H9 (cell line): ENCODE results near the gene B4GAT1. TPM values are rescaled to one million over a fixed set of nuclear protein-coding genes. Genes with fewer than 3 reads are reported as not detected.

Experiments
- DNase-seq: peaks from one replicate; pipeline ENCODE4 v3.0.0-alpha.2; 2017
- H2AFZ ChIP-seq: one replicate; pipeline ENCODE4 v1.6.1; 2013; ENCODE audit warnings: mild to moderate bottlenecking, low read length, control low read depth, moderate library complexity
- H2AK5ac ChIP-seq: 2 replicates; pipeline ENCODE4 v1.6.1; 2013; ENCODE audit warnings: low read length, control low read depth, mixed read lengths; ENCODE audit not compliant: insufficient read length
- H2BK120ac ChIP-seq: one replicate; pipeline ENCODE4 v1.6.1; 2013; ENCODE audit warnings: low read depth, mild to moderate bottlenecking, low read length, control low read depth, inconsistent platforms; ENCODE audit not compliant: poor library complexity, severe bottlenecking
- H2BK12ac ChIP-seq: 2 replicates; pipeline ENCODE4 v1.6.1; 2013; ENCODE audit warnings: low read length, control low read depth, mixed read lengths, low read depth; ENCODE audit not compliant: insufficient read length
- H2BK15ac ChIP-seq: 2 replicates; pipeline ENCODE4 v1.6.1; 2013; ENCODE audit warnings: low read depth, low read length, control low read depth
- H2BK20ac ChIP-seq: one replicate; pipeline ENCODE4 v1.6.1; 2013; ENCODE audit warnings: low read depth, mild to moderate bottlenecking, low read length, control low read depth, inconsistent platforms; ENCODE audit not compliant: poor library complexity, severe bottlenecking
- H2BK5ac ChIP-seq: 2 replicates; pipeline ENCODE4 v1.6.1; 2013; ENCODE audit warnings: low read length, control low read depth, mixed read lengths; ENCODE audit not compliant: insufficient read length
- H3K14ac ChIP-seq: 2 replicates; pipeline ENCODE4 v1.6.1; 2013; ENCODE audit warnings: low read length, control low read depth; ENCODE audit not compliant: insufficient read depth
- H3K18ac ChIP-seq: 2 replicates; pipeline ENCODE4 v1.6.1; 2013; ENCODE audit warnings: low read depth, mild to moderate bottlenecking, mixed read lengths, low read length, control low read depth; ENCODE audit not compliant: insufficient read length
- H3K23ac ChIP-seq: 2 replicates; pipeline ENCODE4 v1.6.1; 2013; ENCODE audit warnings: low read length, control low read depth, mixed read lengths, low read depth; ENCODE audit not compliant: insufficient read length
- H3K23me2 ChIP-seq: 2 replicates; pipeline ENCODE4 v1.6.1; 2013; ENCODE audit warnings: low read depth, mild to moderate bottlenecking, mixed read lengths, low read length, control low read depth; ENCODE audit not compliant: insufficient read length, poor library complexity, severe bottlenecking
- H3K27ac ChIP-seq: 2 replicates; pipeline ENCODE4 v1.5.1; 2013; ENCODE audit warnings: low read length, control low read depth, mixed read lengths, low read depth; ENCODE audit not compliant: insufficient read length
- H3K27me3 ChIP-seq: 2 replicates; pipeline ENCODE4 v1.6.1; 2013; ENCODE audit warnings: low read length, control low read depth, inconsistent platforms; ENCODE audit not compliant: insufficient read depth
- H3K4ac ChIP-seq: 2 replicates; pipeline ENCODE4 v1.6.1; 2013; ENCODE audit warnings: low read depth, mild to moderate bottlenecking, control low read depth, inconsistent platforms, low read length, moderate library complexity
- H3K4me1 ChIP-seq: 2 replicates; pipeline ENCODE4 v1.6.1; 2013; ENCODE audit warnings: low read length, control low read depth, inconsistent platforms; ENCODE audit not compliant: insufficient read depth
- H3K4me2 ChIP-seq: 2 replicates; pipeline ENCODE4 v1.6.1; 2013; ENCODE audit warnings: low read length, control low read depth, mixed read lengths; ENCODE audit not compliant: insufficient read length, insufficient read depth
- H3K56ac ChIP-seq: 2 replicates; pipeline ENCODE4 v1.6.1; 2013; ENCODE audit warnings: low read depth, mild to moderate bottlenecking, mixed read lengths, low read length, control low read depth; ENCODE audit not compliant: insufficient read length
- H3K79me1 ChIP-seq: 2 replicates; pipeline ENCODE4 v1.6.1; 2013; ENCODE audit warnings: low read depth, mild to moderate bottlenecking, moderate library complexity, low read length, control low read depth, inconsistent platforms; ENCODE audit not compliant: insufficient read depth, poor library complexity, severe bottlenecking
- H3K79me2 ChIP-seq: 2 replicates; pipeline ENCODE4 v1.6.1; 2013; ENCODE audit warnings: low read length, control low read depth, inconsistent platforms; ENCODE audit not compliant: insufficient read depth
- H3K9ac ChIP-seq: 2 replicates; pipeline ENCODE4 v1.6.1; 2013; ENCODE audit warnings: low read length, control low read depth, mixed read lengths; ENCODE audit not compliant: insufficient read length; ENCODE audit errors: extremely low read depth
- H3K9me3 ChIP-seq: one replicate; pipeline ENCODE4 v1.6.1; 2013; ENCODE audit warnings: low read depth, low read length, inconsistent platforms; ENCODE audit not compliant: control insufficient read depth
- H3T11ph ChIP-seq: one replicate; pipeline ENCODE4 v1.6.1; 2013; ENCODE audit warnings: mild to moderate bottlenecking, low read length, control low read depth, inconsistent platforms
- H4K20me1 ChIP-seq: one replicate; pipeline ENCODE4 v1.6.1; 2013; ENCODE audit not compliant: control insufficient read depth, insufficient read length, insufficient read depth
- H4K5ac ChIP-seq: 2 replicates; pipeline ENCODE4 v1.6.1; 2013; ENCODE audit warnings: low read depth, mild to moderate bottlenecking, mixed read lengths, low read length, control low read depth; ENCODE audit not compliant: insufficient read length
- H4K8ac ChIP-seq: replicated peaks from 2 replicates; pipeline ENCODE4 v1.6.1; 2013; ENCODE audit warnings: low read length, control low read depth, mixed read lengths, low read depth; ENCODE audit not compliant: insufficient read length
- H4K91ac ChIP-seq: 2 replicates; pipeline ENCODE4 v1.6.1; 2013; ENCODE audit warnings: low read depth, mild to moderate bottlenecking, moderate library complexity, mixed read lengths, low read length, control low read depth; ENCODE audit not compliant: insufficient read length
- H3K27ac Mint-ChIP-seq, 3 experiments: 2 replicates in 2 of 3; 3 replicates in 1 of 3; pipeline ENCODE4 v1.8.0; 2020 to 2021; ENCODE audit warnings: mixed read lengths in 3 of 3, mild to moderate bottlenecking in 1 of 3, moderate library complexity in 1 of 3
- H3K27me3 Mint-ChIP-seq: 2 replicates; pipeline ENCODE4 v1.8.0; 2021; ENCODE audit warnings: low read depth, mild to moderate bottlenecking, moderate library complexity, mixed read lengths
- H3K36me3 Mint-ChIP-seq, 3 experiments: 2 replicates in 2 of 3; 3 replicates in 1 of 3; pipeline ENCODE4 v1.8.0; 2020 to 2021; ENCODE audit warnings: low read depth in 3 of 3, mixed read lengths in 3 of 3; ENCODE audit not compliant: insufficient read depth in 1 of 3
- H3K4me1 Mint-ChIP-seq, 2 experiments: 2 replicates each; pipeline ENCODE4 v1.8.0; 2020; ENCODE audit warnings: mixed read lengths in 2 of 2
- H3K4me3 Mint-ChIP-seq, 2 experiments: 2 replicates in 1 of 2; 3 replicates in 1 of 2; pipeline ENCODE4 v1.8.0; 2020 to 2021; ENCODE audit warnings: mild to moderate bottlenecking in 2 of 2, mixed read lengths in 2 of 2, moderate library complexity in 1 of 2
- H3K9me3 Mint-ChIP-seq, 2 experiments: 2 replicates in 1 of 2; 3 replicates in 1 of 2; pipeline ENCODE4 v1.8.0; 2020; ENCODE audit warnings: mild to moderate bottlenecking in 2 of 2, mixed read lengths in 2 of 2, moderate library complexity in 1 of 2
- CTCF ChIP-seq: fragments of 200-600 bp; sonication (generic); conservative IDR thresholded peaks from 3 replicates; pipeline ENCODE4 v1.8.0; 2021; ENCODE audit warnings: antibody characterized with exemption, mild to moderate bottlenecking
- WGBS: extraction: QIAGEN DNeasy Blood & Tissue Kit; methylation state at CpG from one replicate; pipeline ENCODE4 v1.1.7; 2013; ENCODE audit warnings: missing lambda C conversion rate, low lambda C conversion rate, mixed read lengths; ENCODE audit not compliant: insufficient read length; ENCODE audit errors: extremely low coverage; 5-methylcytosine and 5-hydroxymethylcytosine counted together
- total RNA-seq: library from RNA; stranded (reverse); gene quantifications from 2 replicates; pipeline ENCODE4 v1.2.1, GENCODE V29; 2021

Gene B4GAT1
- total RNA-seq, 1 experiment from 2014 or later = 24.3 TPM

GRCh38 chr11:66338276-66339161, 8.9 kb downstream of the B4GAT1 start:
- H3K27me3 Mint-ChIP-seq = peaks cover 4% of the 10 kb centered on the region
- Histone ChIP-seq H2BK5ac (no peak overlapping the region), H3K9ac (no peak overlapping the region), H3K4me2 (no peak overlapping the region), H4K5ac (no peak overlapping the region), H3K9me3 (no peaks in the 10 kb centered on the region), H3K27me3 (no peaks in the 10 kb centered on the region; the same call in 1 of the 2 replicates), H4K91ac (no peak overlapping the region), H3K4ac (no peak overlapping the region), H4K20me1 (no peaks in the 10 kb centered on the region), H3K14ac (no peak overlapping the region), H2BK20ac (no peak overlapping the region), H3T11ph (no peak overlapping the region), H3K79me2 (no peaks in the 10 kb centered on the region), H4K8ac (no peak overlapping the region), H3K23me2 (no peaks in the 10 kb centered on the region), H3K79me1 (no peaks in the 10 kb centered on the region), H3K56ac (no peak overlapping the region), H2AK5ac (no peak overlapping the region), H2BK12ac (no peak overlapping the region), H3K18ac (no peak overlapping the region), H2BK15ac (no peak overlapping the region), H2AFZ (no peak overlapping the region), H3K27ac (no peak overlapping the region), H2BK120ac (no peak overlapping the region), H3K4me1 (no peaks in the 10 kb centered on the region), H3K23ac (no peak overlapping the region)
- no peak overlapping the region for H3K4me3 Mint-ChIP-seq
- TF ChIP-seq CTCF = no peak
- peaks cover 12 to 35% (median 27%) of the 10 kb centered on the region in 3 experiments; a peak in 6 of 7 replicates for H3K36me3 Mint-ChIP-seq
- no peaks in the 10 kb centered on the region for H3K9me3 Mint-ChIP-seq
- no peak overlapping the region; a peak in 1 of 7 replicates for H3K27ac Mint-ChIP-seq
- peaks cover 22 to 23% of the 10 kb centered on the region in 2 experiments for H3K4me1 Mint-ChIP-seq
- no peak for DNase-seq
- no CpG with 5 or more reads among the region's 17 CpGs for WGBS
